Endothelial cell of umbilical vein (primary cell): Measurements from ENCODE around the gene SUPT5H. TPM values are rescaled to one million over a fixed set of nuclear protein-coding genes. Genes with fewer than 3 reads are reported as not detected.

Experiments
- BruUV-seq: library from RNA; stranded (reverse); fragments of 400-500 nt; replicated peaks from 2 replicates; lab custom pipeline; 2021; lab: Mats Ljungman, UMichigan
- CTCF ChIA-PET: fragments of 300-600, 350-600 bp; sonication (Branson Sonifier 250); formaldehyde crosslinking; loops from one replicate; lab custom pipeline; 2021; ENCODE audit warnings: antibody characterized with exemption, inconsistent platforms; lab: Charles Lee
- POLR2A ChIA-PET: fragments of 300-600, 350-600 bp; sonication (Branson Sonifier 250); formaldehyde crosslinking; loops from one replicate; lab custom pipeline; 2021; ENCODE audit warnings: antibody characterized with exemption, inconsistent platforms; lab: Charles Lee
- DNase-seq: peaks from one replicate; pipeline ENCODE4 v3.0.0-alpha.2; 2011; ENCODE audit warnings: low read depth, low spot score
- FAIRE-seq: peaks from 2 replicates; lab custom pipeline; 2011; peaks lifted over from hg19 to GRCh38; lab: Jason Lieb, UNC
- H2AFZ ChIP-seq: 2 replicates; pipeline ENCODE4 v1.6.0; 2012; ENCODE audit warnings: low read depth, low read length, control low read depth, inconsistent platforms
- H3K27ac ChIP-seq: 2 replicates; pipeline ENCODE4 v1.5.1; 2011; ENCODE audit warnings: low read depth, mild to moderate bottlenecking, control low read depth, low read length, moderate library complexity; ENCODE audit not compliant: insufficient read depth
- H3K27me3 ChIP-seq, 2 experiments: 2 replicates each; pipeline versions ENCODE4 v1.6.0 to v1.6.1; 2011; ENCODE audit warnings: low read length in 2 of 2, mixed read lengths in 1 of 2; ENCODE audit not compliant: control insufficient read depth in 2 of 2, insufficient read depth in 2 of 2
- H3K36me3 ChIP-seq, 2 experiments: 2 replicates in 1 of 2; 3 replicates in 1 of 2; pipeline ENCODE4 v1.5.1; 2011; ENCODE audit warnings: low read length in 2 of 2, mild to moderate bottlenecking in 1 of 2, moderate library complexity in 1 of 2; ENCODE audit not compliant: control insufficient read depth in 2 of 2, insufficient read depth in 2 of 2; ENCODE audit errors: extremely low read depth in 1 of 2
- H3K4me1 ChIP-seq: 3 replicates; pipeline ENCODE4 v1.5.1; 2011; ENCODE audit warnings: mild to moderate bottlenecking, low read length; ENCODE audit not compliant: control insufficient read depth, insufficient read depth; ENCODE audit errors: extremely low read depth
- H3K4me2 ChIP-seq: 2 replicates; pipeline ENCODE4 v1.6.1; 2011; ENCODE audit warnings: low read length, control low read depth, mixed read lengths; ENCODE audit not compliant: insufficient read depth
- H3K4me3 ChIP-seq, 3 experiments: fragments of 200-600 bp in 1 of 3; sonication (generic), shearing (Covaris generic) in 1 of 3; replicated peaks in 1 of 3; 2 replicates each; pipeline ENCODE4 v1.5.1; 2011 to 2016; ENCODE audit warnings: control low read depth in 3 of 3, low read length in 3 of 3, mild to moderate bottlenecking in 2 of 3, inconsistent platforms in 1 of 3, low read depth in 1 of 3, moderate library complexity in 1 of 3; ENCODE audit not compliant: insufficient read depth in 1 of 3
- H3K79me2 ChIP-seq: 2 replicates; pipeline ENCODE4 v1.6.0; 2012; ENCODE audit warnings: low read length, inconsistent platforms; ENCODE audit not compliant: control insufficient read depth, insufficient read depth
- H3K9ac ChIP-seq: replicated peaks from 2 replicates; pipeline ENCODE3; 2011; ENCODE audit warnings: low read length, control low read depth; ENCODE audit not compliant: insufficient read depth; ENCODE audit errors: extremely low read depth
- H3K9me1 ChIP-seq: replicated peaks from 3 replicates; pipeline ENCODE4 v1.6.0; 2011; ENCODE audit warnings: mild to moderate bottlenecking, low read length; ENCODE audit not compliant: control insufficient read depth, insufficient read depth; ENCODE audit errors: extremely low read depth
- H3K9me3 ChIP-seq: replicated peaks from 2 replicates; pipeline ENCODE4 v1.5.1; 2012; ENCODE audit warnings: low read length, inconsistent platforms; ENCODE audit not compliant: control insufficient read depth, insufficient read depth
- H4K20me1 ChIP-seq: replicated peaks from 2 replicates; pipeline ENCODE3; 2011; ENCODE audit warnings: mild to moderate bottlenecking, low read length; ENCODE audit not compliant: control insufficient read depth, insufficient read depth; ENCODE audit errors: extremely low read depth
- CTCF ChIP-seq, 2 donors: IDR thresholded peaks; 1 replicate in 1 of 2; 2 replicates in 1 of 2; pipeline ENCODE4 v1.5.1; 2011; ENCODE audit warnings: low read length in 2 of 2, mild to moderate bottlenecking in 2 of 2, moderate library complexity in 2 of 2, control low read depth in 1 of 2, inconsistent platforms in 1 of 2, low read depth in 1 of 2; ENCODE audit not compliant: insufficient read depth in 1 of 2; ENCODE audit errors: extremely low read depth in 1 of 2
- EZH2 ChIP-seq: IDR thresholded peaks from 2 replicates; pipeline ENCODE4 v1.6.1; 2012; ENCODE audit warnings: borderline replicate concordance, low read depth, mild to moderate bottlenecking, moderate library complexity, low read length, inconsistent platforms; ENCODE audit not compliant: severe bottlenecking
- FOS ChIP-seq: IDR thresholded peaks from 2 replicates; pipeline ENCODE4 v1.6.1; 2011; ENCODE audit warnings: mild to moderate bottlenecking, low read length, moderate library complexity, borderline replicate concordance; ENCODE audit not compliant: insufficient read depth
- GATA2 ChIP-seq: IDR thresholded peaks from 2 replicates; pipeline ENCODE4 v1.7.0; 2011; ENCODE audit warnings: low read depth, mild to moderate bottlenecking, moderate library complexity, mixed read lengths, low read length; ENCODE audit not compliant: insufficient read length, insufficient read depth
- JUN ChIP-seq: IDR thresholded peaks from 2 replicates; pipeline ENCODE4 v1.6.1; 2011; ENCODE audit warnings: borderline replicate concordance, low read depth; ENCODE audit not compliant: insufficient read length, insufficient read depth
- MAX ChIP-seq: IDR thresholded peaks from 2 replicates; pipeline ENCODE4 v1.6.1; 2011; ENCODE audit not compliant: insufficient read depth, insufficient read length
- MYC ChIP-seq: IDR thresholded peaks from one replicate; pipeline ENCODE4 v1.6.1; 2011; ENCODE audit warnings: mild to moderate bottlenecking, low read depth, low read length
- POLR2A ChIP-seq: IDR thresholded peaks from 2 replicates; pipeline ENCODE4 v1.6.1; 2012; ENCODE audit warnings: low read depth, mild to moderate bottlenecking, control low read depth, low read length
- POLR2AphosphoS5 ChIP-seq: IDR thresholded peaks from 2 replicates; pipeline ENCODE4 v1.6.1; 2012; ENCODE audit warnings: low read depth, mild to moderate bottlenecking, control low read depth, low read length, moderate library complexity; ENCODE audit not compliant: insufficient read depth
- dilution Hi-C: fragments of 300-500 bp; cut with MboI; formaldehyde crosslinking; loops from one replicate; pipeline ENCODE4 v1.15.0; 2019; ENCODE audit warnings: low sequenced_read_pairs; ENCODE audit not compliant: extremely low pct_ligation_motif_present
- intact Hi-C: fragments of 100-400 bp; cut with micrococcal nuclease; formaldehyde crosslinking; loops from one replicate; pipeline ENCODE4 v1.10.0; 2022
- polyA plus RNA-seq, 4 experiments: library from polyadenylated mRNA; depleted of rRNA in 3 of 4; stranded (reverse) in 3 of 4; unstranded in 1 of 4; fragments of >200 nt; gene quantifications; 2 replicates each; pipeline versions ENCODE4 v1.2.1 to v1.2.3, GENCODE V29; 2011 to 2012; ENCODE audit warnings: missing spikeins in 1 of 4
- total RNA-seq: library from RNA; stranded (reverse); gene quantifications from 2 replicates; pipeline ENCODE4 v1.2.3, GENCODE V29; 2021

SUPT5H gene
- total and polyA plus RNA-seq, 2 donors (not counting 3 experiments of a cell fraction or from before 2014, with no cell fraction given) = 87.6 to 120 TPM

GRCh38 chr19:39433480-39434079 is 11.8 kb upstream of the SUPT5H start:
- H3K36me3 ChIP-seq = peaks cover 11 to 16% of the 10 kb centered on the region in 2 experiments
- BruUV-seq = no TSS peak
- H3K9me3 ChIP-seq = no peaks in the 10 kb centered on the region
- no peak overlapping the region for H2AFZ ChIP-seq
- TF ChIP-seq POLR2A = peak; percentile 27
- TF ChIP-seq CTCF (IDR thresholded peaks at IDR 0.05; ENCODE audit: extremely low read depth in 1 of 2, insufficient read depth in 1 of 2, low read depth in 1 of 2, low read length in 2 of 2) = no peak
- TF ChIP-seq POLR2AphosphoS5 = peak; percentile 9
- TF ChIP-seq JUN = no peak
- TF ChIP-seq FOS = no peak
- TF ChIP-seq MAX = no peak
- no peak for TF ChIP-seq GATA2
- no peak for TF ChIP-seq MYC
- no peak for TF ChIP-seq EZH2
- H3K9me1 ChIP-seq = no peaks in the 10 kb centered on the region
- CTCF ChIA-PET = no interaction called here
- peak overlapping the region; percentile 84 for H3K4me2 ChIP-seq
- no peaks in the 10 kb centered on the region for H4K20me1 ChIP-seq
- POLR2A ChIA-PET = interaction anchor here (0.6 kb wide), 1 partner anchor 44 kb away, joined by 3 read pairs; no protein-coding TSS in a partner anchor
- H3K4me1 ChIP-seq = peaks cover 32% of the 10 kb centered on the region
- H3K27me3 ChIP-seq = no peaks in the 10 kb centered on the region
- FAIRE-seq (no peak), DNase-seq (no peak)
- H3K9ac ChIP-seq = peak overlapping the region; percentile 100
- peak overlapping the region; percentile 96 for H3K27ac ChIP-seq
- intact Hi-C loops (loop anchor here (5.0 kb wide), 1 partner anchor 91 kb away; the partner anchor contains the start of gene SAMD4B), dilution Hi-C loops (no loop called here)
- peaks cover 31% of the 10 kb centered on the region for H3K79me2 ChIP-seq
- H3K4me3 ChIP-seq = no peak overlapping the region
